Measurements from ENCODE around the gene SYCP3.

GRCh38 chr12:101707131-101707782 is 32.0 kb downstream of the SYCP3 start:
- TF ChIP-seq CTCF (IDR thresholded peaks at IDR 0.05; ENCODE audit: insufficient read depth, low read depth, low read length) (no peak), EZH2 (IDR thresholded peaks at IDR 0.05; ENCODE audit: insufficient read depth, low read length) (no peak)

Measured in astrocyte (in vitro differentiated cells and primary cell).